ENCODE results near the gene UQCRHL. TPM values are rescaled to one million over a fixed set of nuclear protein-coding genes. Genes with fewer than 3 reads are reported as not detected.

UQCRHL gene
- total and polyA plus RNA-seq, 3 donors from 2014 or later: 1.5 to 2.5 (median 2.0) TPM

DNA sequence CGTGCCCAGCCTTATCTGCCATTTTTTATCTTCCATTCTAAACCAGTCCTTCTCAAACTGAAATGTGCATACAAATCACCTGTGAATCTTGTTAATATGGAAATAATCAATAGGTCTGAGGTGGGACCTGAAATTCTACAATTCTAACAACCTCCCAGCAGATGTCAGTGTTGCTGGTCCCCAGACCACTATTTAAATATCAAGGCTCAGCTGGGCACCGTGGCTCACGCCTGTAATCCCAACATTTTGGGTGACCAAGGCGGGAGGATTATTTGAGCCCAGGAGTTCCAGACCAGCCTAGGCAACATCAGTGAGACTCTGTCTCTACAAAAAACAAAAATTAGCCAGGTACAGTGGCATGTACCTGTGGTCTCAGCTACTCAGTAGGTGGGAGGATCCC, 4.1 kb downstream of the UQCRHL start:
- H3K4me1 ChIP-seq: peaks cover 20% of the 10 kb centered on the region
- no peak for TF ChIP-seq POLR2A (IDR thresholded peaks at IDR 0.05)
- TF ChIP-seq, protein P1, sequence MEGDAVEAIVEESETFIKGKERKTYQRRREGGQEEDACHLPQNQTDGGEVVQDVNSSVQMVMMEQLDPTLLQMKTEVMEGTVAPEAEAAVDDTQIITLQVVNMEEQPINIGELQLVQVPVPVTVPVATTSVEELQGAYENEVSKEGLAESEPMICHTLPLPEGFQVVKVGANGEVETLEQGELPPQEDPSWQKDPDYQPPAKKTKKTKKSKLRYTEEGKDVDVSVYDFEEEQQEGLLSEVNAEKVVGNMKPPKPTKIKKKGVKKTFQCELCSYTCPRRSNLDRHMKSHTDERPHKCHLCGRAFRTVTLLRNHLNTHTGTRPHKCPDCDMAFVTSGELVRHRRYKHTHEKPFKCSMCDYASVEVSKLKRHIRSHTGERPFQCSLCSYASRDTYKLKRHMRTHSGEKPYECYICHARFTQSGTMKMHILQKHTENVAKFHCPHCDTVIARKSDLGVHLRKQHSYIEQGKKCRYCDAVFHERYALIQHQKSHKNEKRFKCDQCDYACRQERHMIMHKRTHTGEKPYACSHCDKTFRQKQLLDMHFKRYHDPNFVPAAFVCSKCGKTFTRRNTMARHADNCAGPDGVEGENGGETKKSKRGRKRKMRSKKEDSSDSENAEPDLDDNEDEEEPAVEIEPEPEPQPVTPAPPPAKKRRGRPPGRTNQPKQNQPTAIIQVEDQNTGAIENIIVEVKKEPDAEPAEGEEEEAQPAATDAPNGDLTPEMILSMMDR (IDR thresholded peaks at IDR 0.05): peak in 2 of 3 experiments; percentile 30 to 47
- intact Hi-C loops (cut with DNase I; ENCODE audit: low total_unique reads): no loop called here
- 43 to 62% methylated on average over 4 of the region's 4 CpGs for WGBS, 2 donors
- DNase-seq: no peak
- H3K27me3 ChIP-seq: no peaks in the 10 kb centered on the region
- H3K36me3 ChIP-seq (ENCODE audit: low read depth, missing control alignments): no peaks in the 10 kb centered on the region
- no peak overlapping the region for H3K27ac ChIP-seq
- no peak overlapping the region for H3K4me3 ChIP-seq
- H3K9me3 ChIP-seq: no peaks in the 10 kb centered on the region

DNA sequence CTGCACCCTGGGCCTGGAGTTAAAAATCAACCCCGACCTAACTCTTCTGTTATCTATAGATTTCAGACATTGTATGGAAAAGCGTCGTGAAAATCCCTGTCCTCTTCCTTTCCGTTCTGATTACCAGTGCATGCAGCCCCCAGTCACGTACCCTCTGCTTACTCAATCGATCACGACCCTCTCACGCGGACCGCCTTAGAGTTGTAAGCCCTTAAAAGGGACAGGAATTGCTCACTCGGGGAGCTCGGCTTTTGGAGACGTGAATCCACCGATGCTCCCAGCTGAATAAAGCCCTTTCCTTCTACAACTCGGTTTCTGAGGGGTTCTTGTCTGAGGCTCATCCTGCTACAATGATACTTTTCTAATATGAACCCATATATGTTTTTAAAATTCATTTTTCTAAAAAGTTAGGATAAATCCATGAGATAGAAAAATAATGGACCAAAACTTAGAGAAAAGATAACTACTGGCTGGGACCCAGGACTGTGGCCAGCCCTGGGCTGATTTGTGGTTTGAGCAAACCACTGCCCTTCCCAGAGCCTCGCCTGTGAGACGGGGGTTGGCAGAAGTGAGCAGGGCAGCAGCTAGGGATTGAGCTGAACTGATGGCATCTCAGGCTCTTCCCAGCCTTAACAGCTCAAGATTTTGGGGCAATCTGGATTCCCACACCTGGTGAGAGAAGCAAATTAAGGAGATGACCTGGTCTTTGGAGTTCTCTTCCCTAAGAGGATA, 5.0 kb downstream of the UQCRHL start:
- intact Hi-C loops (cut with DNase I; ENCODE audit: low total_unique reads): no loop called here
- no peaks in the 10 kb centered on the region for H3K27me3 ChIP-seq
- H3K9me3 ChIP-seq: no peaks in the 10 kb centered on the region
- 83 to 93% methylated on average over 17 of the region's 17 CpGs for WGBS, 2 donors
- no peak overlapping the region for H3K27ac ChIP-seq
- no peaks in the 10 kb centered on the region for H3K36me3 ChIP-seq (ENCODE audit: low read depth, missing control alignments)
- no peak for TF ChIP-seq POLR2A (IDR thresholded peaks at IDR 0.05)
- TF ChIP-seq, protein P1 (IDR thresholded peaks at IDR 0.05): no peak
- DNase-seq: no peak
- H3K4me3 ChIP-seq: no peak overlapping the region
- peaks cover 23% of the 10 kb centered on the region for H3K4me1 ChIP-seq

DNA sequence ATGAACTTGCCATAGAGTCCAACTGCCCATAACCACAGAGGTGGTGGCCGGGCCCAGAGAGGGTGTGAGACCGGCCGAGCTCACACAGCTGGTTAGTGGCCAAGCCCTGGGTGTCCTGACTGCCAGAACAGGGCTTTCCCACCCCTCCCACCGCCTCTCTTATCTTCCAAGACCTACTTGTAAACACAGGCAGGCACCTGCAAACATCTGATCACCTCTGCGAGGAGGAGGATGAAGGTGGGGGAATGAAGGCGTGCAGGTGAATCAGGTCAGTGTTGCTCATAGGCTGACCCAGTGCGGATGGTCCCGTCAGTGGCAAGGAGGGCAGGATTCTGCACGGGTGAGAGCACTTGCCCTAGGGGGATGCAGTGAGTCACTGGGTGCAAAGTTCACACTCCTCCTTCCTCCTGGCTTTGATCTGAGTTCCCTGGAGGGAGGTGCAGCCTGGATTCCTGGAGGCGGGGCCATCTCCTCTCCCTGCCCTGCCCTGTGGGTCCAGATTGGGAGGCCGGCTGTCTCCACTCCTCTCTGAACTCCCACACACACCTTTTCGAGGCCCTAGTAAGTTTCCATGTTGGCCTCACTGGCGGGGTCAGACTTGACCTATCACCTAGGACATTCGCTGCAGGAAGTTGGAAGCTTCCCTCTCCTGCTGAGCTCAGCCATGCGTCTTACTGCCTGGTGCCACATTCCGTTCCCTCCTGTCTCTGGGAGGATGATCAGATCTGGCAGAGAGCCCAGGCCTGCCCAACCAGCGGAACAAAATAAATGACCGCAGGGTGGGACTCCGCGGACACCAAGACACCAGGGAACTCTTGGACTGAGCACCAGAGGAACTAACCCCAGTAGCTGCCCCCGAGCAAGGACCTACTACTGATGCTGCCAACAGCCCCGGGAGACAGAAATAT, 7.3 kb downstream of the UQCRHL start:
- Histone ChIP-seq H3K4me1 (peaks cover 29% of the 10 kb centered on the region), H3K27ac (peak overlapping the region in 1 of 2 donors; percentile 61), H3K4me3 (no peak overlapping the region), H3K9me3 (no peaks in the 10 kb centered on the region), H3K36me3 (ENCODE audit: low read depth, missing control alignments) (no peaks in the 10 kb centered on the region), H3K27me3 (no peaks in the 10 kb centered on the region)
- TF ChIP-seq, protein P1 (IDR thresholded peaks at IDR 0.05): no peak
- no peak for TF ChIP-seq POLR2A (IDR thresholded peaks at IDR 0.05)
- peak; percentile 84 for DNase-seq
- 46 to 55% methylated on average over 18 to 22 of the region's 22 CpGs for WGBS, 2 donors
- intact Hi-C loops (cut with DNase I; ENCODE audit: low total_unique reads): no loop called here

DNA sequence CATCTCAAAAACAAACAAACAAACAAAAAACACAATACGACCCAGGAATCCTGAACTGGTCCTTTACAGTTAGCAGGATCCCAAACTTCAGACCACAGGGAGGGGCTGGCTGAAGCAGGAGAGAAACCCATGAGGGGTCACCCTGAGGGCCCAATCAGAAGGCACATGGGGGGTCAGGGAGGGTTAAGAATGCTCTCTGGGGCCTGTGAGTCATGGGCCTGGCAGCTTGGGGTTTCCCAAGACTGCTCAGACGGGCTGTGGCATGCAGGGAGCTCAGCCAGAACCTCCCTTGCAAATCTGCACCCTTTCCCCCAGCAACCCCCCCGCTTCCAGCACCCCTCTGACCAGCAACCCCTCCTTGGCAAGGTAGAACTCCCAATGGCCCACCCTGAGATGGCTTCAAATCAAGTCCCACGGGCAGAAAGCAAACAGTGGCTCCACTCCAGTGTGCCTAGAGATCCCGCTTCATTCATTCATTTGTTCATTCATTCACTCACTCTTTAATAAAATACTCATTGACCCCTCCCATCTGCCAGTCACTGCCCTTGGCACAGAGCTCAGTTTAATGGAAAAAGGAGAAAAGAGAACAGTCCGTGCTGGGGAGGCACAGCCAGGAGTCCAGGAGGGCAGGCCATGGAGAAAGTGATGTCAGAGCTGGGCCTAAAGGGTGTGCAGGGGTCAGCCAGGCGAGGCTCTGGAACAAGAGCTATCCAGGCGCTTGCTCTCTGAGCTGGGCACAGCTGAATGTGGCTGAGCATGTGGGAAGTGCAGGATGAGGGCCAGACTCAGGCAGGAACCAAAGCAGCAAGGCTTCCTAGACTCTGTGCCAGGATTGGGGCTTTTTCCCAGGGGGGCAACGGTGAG, 8.2 kb downstream of the UQCRHL start:
- Histone ChIP-seq H3K4me1 (peaks cover 29% of the 10 kb centered on the region), H3K4me3 (no peak overlapping the region), H3K9me3 (no peaks in the 10 kb centered on the region), H3K36me3 (ENCODE audit: low read depth, missing control alignments) (no peaks in the 10 kb centered on the region), H3K27ac (peak overlapping the region; percentile 24 to 61), H3K27me3 (no peaks in the 10 kb centered on the region)
- DNase-seq: peak; percentile 53
- intact Hi-C loops (cut with DNase I; ENCODE audit: low total_unique reads): no loop called here
- TF ChIP-seq, protein P1 (IDR thresholded peaks at IDR 0.05): no peak
- TF ChIP-seq POLR2A (IDR thresholded peaks at IDR 0.05): no peak
- 27 to 38% methylated on average over 7 to 9 of the region's 9 CpGs for WGBS, 2 donors
